Embryonic facial prominence (tissue), 1 donor: ENCODE data around the gene WSB2.

Experiments used
- DNase-seq: peaks from one replicate; pipeline ENCODE4 v3.0.0-alpha.2; 2016; ENCODE audit errors: extremely low spot score

Gene WSB2

DNA sequence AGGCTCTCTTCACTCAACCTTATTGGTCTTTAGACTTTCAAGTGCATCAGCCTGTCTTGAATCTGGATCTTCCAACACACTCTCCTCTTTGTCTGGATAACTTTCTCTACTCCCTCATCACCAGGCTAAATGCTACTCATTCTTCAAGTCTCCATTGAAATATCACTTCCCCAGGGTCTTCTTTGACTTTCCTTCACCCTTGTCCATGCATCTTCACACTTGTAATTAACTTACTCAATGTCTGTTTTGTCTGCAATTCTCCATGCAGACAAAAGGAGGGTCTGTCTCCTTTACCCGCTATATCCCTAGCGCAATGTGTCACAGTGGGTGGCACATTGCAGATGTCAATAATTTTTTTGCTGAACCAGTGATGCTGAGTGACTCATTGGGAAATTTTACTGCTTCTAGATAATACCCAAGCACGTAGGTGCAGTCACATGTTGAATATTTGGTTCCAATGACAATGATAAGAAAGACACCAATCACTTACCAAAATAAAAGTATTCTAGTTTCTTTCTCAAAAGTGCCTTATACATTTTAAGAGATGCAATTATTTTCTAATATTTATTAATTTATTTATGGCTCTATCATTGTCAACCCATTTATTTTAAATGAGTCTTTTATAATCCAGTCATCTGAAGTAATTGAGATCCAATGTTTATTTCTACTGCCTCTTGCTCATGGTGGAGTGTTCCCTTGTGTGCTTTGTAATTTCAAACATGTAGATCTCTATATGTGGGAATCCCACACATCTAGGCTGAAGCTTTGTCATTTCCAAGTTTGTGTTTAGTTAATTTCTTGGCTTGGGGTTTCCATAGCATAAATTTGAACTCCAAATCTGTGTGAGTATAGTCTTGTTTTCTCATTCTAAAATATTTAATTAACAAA is 66.2 kb downstream of the WSB2 start:
- DNase-seq, result no peak

DNA sequence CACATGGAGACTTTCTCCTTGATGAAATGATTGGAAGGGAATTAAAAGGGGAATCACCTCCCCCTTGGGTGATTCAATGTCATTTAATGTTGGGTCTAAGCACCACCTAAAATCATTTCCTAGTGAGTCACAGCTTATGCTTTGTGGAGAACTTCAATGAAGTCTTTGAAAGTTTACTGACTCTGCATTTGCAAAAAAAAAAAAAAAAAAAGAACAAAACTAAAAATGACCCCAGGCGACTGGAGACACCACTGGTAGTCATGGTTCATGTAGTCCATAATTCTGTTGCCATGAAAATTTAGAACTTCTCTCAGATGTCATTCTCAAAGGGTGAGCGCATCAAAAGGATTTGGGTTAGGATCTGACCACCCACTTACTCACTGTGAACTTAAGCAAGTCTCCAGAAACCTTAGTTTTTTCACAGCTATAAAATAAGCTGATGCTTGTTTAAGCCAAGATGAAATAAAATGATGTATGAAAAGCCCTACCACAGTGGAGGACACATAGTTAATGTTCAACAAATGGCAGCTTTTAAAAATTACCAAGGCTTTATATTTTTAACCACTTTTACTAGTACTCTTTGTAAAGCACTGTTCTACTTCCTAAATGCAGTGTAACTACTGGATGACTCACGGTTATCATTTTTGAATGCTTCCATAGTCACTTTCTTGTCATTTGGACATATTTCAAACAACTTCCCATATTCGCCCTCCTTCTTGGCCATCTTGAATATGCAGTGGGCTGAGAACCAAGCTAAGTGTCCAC is 74.1 kb downstream of the WSB2 start:
- DNase-seq, result no peak

DNA sequence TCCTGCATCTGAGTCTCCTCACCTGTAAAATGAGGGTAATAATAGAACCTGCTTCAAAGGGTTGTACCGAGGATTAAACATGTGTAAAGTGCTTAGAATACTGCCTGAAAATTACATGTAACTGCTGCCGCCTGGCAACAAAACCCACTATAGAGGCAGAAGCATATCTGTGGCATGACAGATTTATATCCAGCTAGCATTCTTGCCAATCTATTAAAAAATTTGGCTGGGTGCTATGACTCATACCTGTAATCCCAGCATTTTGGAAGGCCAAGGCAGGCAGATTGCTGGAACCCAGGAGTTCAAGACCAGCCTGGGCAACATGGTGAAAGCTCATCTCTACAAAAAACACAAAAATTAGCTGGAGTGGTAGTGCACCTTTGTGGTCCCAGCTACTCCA is 75.8 kb downstream of the WSB2 start:
- no peak for DNase-seq
